H9 (cell line): ENCODE measurements around the gene MYO1D. TPM values are rescaled to one million over a fixed set of nuclear protein-coding genes. Genes with fewer than 3 reads are reported as not detected.
A peak's percentile ranks its signal among the peaks of the same experiment; 100 is the strongest.

Source experiments
- DNase-seq: peaks from one replicate; pipeline ENCODE4 v3.0.0-alpha.2; 2017
- H2AFZ ChIP-seq: one replicate; pipeline ENCODE4 v1.6.1; 2013; ENCODE audit warnings: mild to moderate bottlenecking, low read length, control low read depth, moderate library complexity
- H2AK5ac ChIP-seq: 2 replicates; pipeline ENCODE4 v1.6.1; 2013; ENCODE audit warnings: low read length, control low read depth, mixed read lengths; ENCODE audit not compliant: insufficient read length
- H2BK120ac ChIP-seq: one replicate; pipeline ENCODE4 v1.6.1; 2013; ENCODE audit warnings: low read depth, mild to moderate bottlenecking, low read length, control low read depth, inconsistent platforms; ENCODE audit not compliant: poor library complexity, severe bottlenecking
- H2BK12ac ChIP-seq: 2 replicates; pipeline ENCODE4 v1.6.1; 2013; ENCODE audit warnings: low read length, control low read depth, mixed read lengths, low read depth; ENCODE audit not compliant: insufficient read length
- H2BK15ac ChIP-seq: 2 replicates; pipeline ENCODE4 v1.6.1; 2013; ENCODE audit warnings: low read depth, low read length, control low read depth
- H2BK20ac ChIP-seq: one replicate; pipeline ENCODE4 v1.6.1; 2013; ENCODE audit warnings: low read depth, mild to moderate bottlenecking, low read length, control low read depth, inconsistent platforms; ENCODE audit not compliant: poor library complexity, severe bottlenecking
- H2BK5ac ChIP-seq: 2 replicates; pipeline ENCODE4 v1.6.1; 2013; ENCODE audit warnings: low read length, control low read depth, mixed read lengths; ENCODE audit not compliant: insufficient read length
- H3K14ac ChIP-seq: 2 replicates; pipeline ENCODE4 v1.6.1; 2013; ENCODE audit warnings: low read length, control low read depth; ENCODE audit not compliant: insufficient read depth
- H3K18ac ChIP-seq: 2 replicates; pipeline ENCODE4 v1.6.1; 2013; ENCODE audit warnings: low read depth, mild to moderate bottlenecking, mixed read lengths, low read length, control low read depth; ENCODE audit not compliant: insufficient read length
- H3K23ac ChIP-seq: 2 replicates; pipeline ENCODE4 v1.6.1; 2013; ENCODE audit warnings: low read length, control low read depth, mixed read lengths, low read depth; ENCODE audit not compliant: insufficient read length
- H3K23me2 ChIP-seq: 2 replicates; pipeline ENCODE4 v1.6.1; 2013; ENCODE audit warnings: low read depth, mild to moderate bottlenecking, mixed read lengths, low read length, control low read depth; ENCODE audit not compliant: insufficient read length, poor library complexity, severe bottlenecking
- H3K27ac ChIP-seq: 2 replicates; pipeline ENCODE4 v1.5.1; 2013; ENCODE audit warnings: low read length, control low read depth, mixed read lengths, low read depth; ENCODE audit not compliant: insufficient read length
- H3K27me3 ChIP-seq: 2 replicates; pipeline ENCODE4 v1.6.1; 2013; ENCODE audit warnings: low read length, control low read depth, inconsistent platforms; ENCODE audit not compliant: insufficient read depth
- H3K4ac ChIP-seq: 2 replicates; pipeline ENCODE4 v1.6.1; 2013; ENCODE audit warnings: low read depth, mild to moderate bottlenecking, control low read depth, inconsistent platforms, low read length, moderate library complexity
- H3K4me1 ChIP-seq: 2 replicates; pipeline ENCODE4 v1.6.1; 2013; ENCODE audit warnings: low read length, control low read depth, inconsistent platforms; ENCODE audit not compliant: insufficient read depth
- H3K4me2 ChIP-seq: 2 replicates; pipeline ENCODE4 v1.6.1; 2013; ENCODE audit warnings: low read length, control low read depth, mixed read lengths; ENCODE audit not compliant: insufficient read length, insufficient read depth
- H3K56ac ChIP-seq: 2 replicates; pipeline ENCODE4 v1.6.1; 2013; ENCODE audit warnings: low read depth, mild to moderate bottlenecking, mixed read lengths, low read length, control low read depth; ENCODE audit not compliant: insufficient read length
- H3K79me1 ChIP-seq: 2 replicates; pipeline ENCODE4 v1.6.1; 2013; ENCODE audit warnings: low read depth, mild to moderate bottlenecking, moderate library complexity, low read length, control low read depth, inconsistent platforms; ENCODE audit not compliant: insufficient read depth, poor library complexity, severe bottlenecking
- H3K79me2 ChIP-seq: 2 replicates; pipeline ENCODE4 v1.6.1; 2013; ENCODE audit warnings: low read length, control low read depth, inconsistent platforms; ENCODE audit not compliant: insufficient read depth
- H3K9ac ChIP-seq: 2 replicates; pipeline ENCODE4 v1.6.1; 2013; ENCODE audit warnings: low read length, control low read depth, mixed read lengths; ENCODE audit not compliant: insufficient read length; ENCODE audit errors: extremely low read depth
- H3K9me3 ChIP-seq: one replicate; pipeline ENCODE4 v1.6.1; 2013; ENCODE audit warnings: low read depth, low read length, inconsistent platforms; ENCODE audit not compliant: control insufficient read depth
- H3T11ph ChIP-seq: one replicate; pipeline ENCODE4 v1.6.1; 2013; ENCODE audit warnings: mild to moderate bottlenecking, low read length, control low read depth, inconsistent platforms
- H4K20me1 ChIP-seq: one replicate; pipeline ENCODE4 v1.6.1; 2013; ENCODE audit not compliant: control insufficient read depth, insufficient read length, insufficient read depth
- H4K5ac ChIP-seq: 2 replicates; pipeline ENCODE4 v1.6.1; 2013; ENCODE audit warnings: low read depth, mild to moderate bottlenecking, mixed read lengths, low read length, control low read depth; ENCODE audit not compliant: insufficient read length
- H4K8ac ChIP-seq: replicated peaks from 2 replicates; pipeline ENCODE4 v1.6.1; 2013; ENCODE audit warnings: low read length, control low read depth, mixed read lengths, low read depth; ENCODE audit not compliant: insufficient read length
- H4K91ac ChIP-seq: 2 replicates; pipeline ENCODE4 v1.6.1; 2013; ENCODE audit warnings: low read depth, mild to moderate bottlenecking, moderate library complexity, mixed read lengths, low read length, control low read depth; ENCODE audit not compliant: insufficient read length
- H3K27ac Mint-ChIP-seq, 3 experiments: 2 replicates in 2 of 3; 3 replicates in 1 of 3; pipeline ENCODE4 v1.8.0; 2020 to 2021; ENCODE audit warnings: mixed read lengths in 3 of 3, mild to moderate bottlenecking in 1 of 3, moderate library complexity in 1 of 3
- H3K27me3 Mint-ChIP-seq: 2 replicates; pipeline ENCODE4 v1.8.0; 2021; ENCODE audit warnings: low read depth, mild to moderate bottlenecking, moderate library complexity, mixed read lengths
- H3K36me3 Mint-ChIP-seq, 3 experiments: 2 replicates in 2 of 3; 3 replicates in 1 of 3; pipeline ENCODE4 v1.8.0; 2020 to 2021; ENCODE audit warnings: low read depth in 3 of 3, mixed read lengths in 3 of 3; ENCODE audit not compliant: insufficient read depth in 1 of 3
- H3K4me1 Mint-ChIP-seq, 2 experiments: 2 replicates each; pipeline ENCODE4 v1.8.0; 2020; ENCODE audit warnings: mixed read lengths in 2 of 2
- H3K4me3 Mint-ChIP-seq, 2 experiments: 2 replicates in 1 of 2; 3 replicates in 1 of 2; pipeline ENCODE4 v1.8.0; 2020 to 2021; ENCODE audit warnings: mild to moderate bottlenecking in 2 of 2, mixed read lengths in 2 of 2, moderate library complexity in 1 of 2
- H3K9me3 Mint-ChIP-seq, 2 experiments: 2 replicates in 1 of 2; 3 replicates in 1 of 2; pipeline ENCODE4 v1.8.0; 2020; ENCODE audit warnings: mild to moderate bottlenecking in 2 of 2, mixed read lengths in 2 of 2, moderate library complexity in 1 of 2
- CTCF ChIP-seq: fragments of 200-600 bp; sonication (generic); conservative IDR thresholded peaks from 3 replicates; pipeline ENCODE4 v1.8.0; 2021; ENCODE audit warnings: antibody characterized with exemption, mild to moderate bottlenecking
- WGBS: extraction: QIAGEN DNeasy Blood & Tissue Kit; methylation state at CpG from one replicate; pipeline ENCODE4 v1.1.7; 2013; ENCODE audit warnings: missing lambda C conversion rate, low lambda C conversion rate, mixed read lengths; ENCODE audit not compliant: insufficient read length; ENCODE audit errors: extremely low coverage; 5-methylcytosine and 5-hydroxymethylcytosine counted together
- total RNA-seq: library from RNA; stranded (reverse); gene quantifications from 2 replicates; pipeline ENCODE4 v1.2.1, GENCODE V29; 2021

MYO1D gene
- total RNA-seq, 1 experiment from 2014 or later = 19.0 TPM

- H3K27ac ChIP-seq = no peak overlapping the region
- H3K9ac ChIP-seq = no peak overlapping the region
- H3K4me2 ChIP-seq = no peak overlapping the region
- Mint-ChIP-seq H3K27me3 (no peaks in the 10 kb centered on the region), H3K27ac (peak overlapping the region in 2 of 3 experiments; percentile 3 to 13; a peak in 3 of 7 replicates), H3K9me3 (no peaks in the 10 kb centered on the region), H3K4me3 (no peak overlapping the region), H3K4me1 (peaks cover 14% of the 10 kb centered on the region in 2 experiments), H3K36me3 (peaks cover 4 to 6% (median 4%) of the 10 kb centered on the region in 3 experiments; a peak in 4 of 7 replicates)
- H3K4me1 ChIP-seq = peaks cover 2% of the 10 kb centered on the region; the same call in 1 of the 2 replicates
- H2AK5ac ChIP-seq = no peak overlapping the region
- no peaks in the 10 kb centered on the region for H3K23me2 ChIP-seq
- H3K27me3 ChIP-seq = no peaks in the 10 kb centered on the region
- H2AFZ ChIP-seq = no peak overlapping the region
- no peak overlapping the region for H4K91ac ChIP-seq
- no peak overlapping the region for H3K18ac ChIP-seq
- no peak for DNase-seq
- H4K20me1 ChIP-seq = no peaks in the 10 kb centered on the region
- no peak overlapping the region for H3K14ac ChIP-seq
- no peak overlapping the region for H4K5ac ChIP-seq
- H3T11ph ChIP-seq = no peak overlapping the region
- no peak overlapping the region for H2BK5ac ChIP-seq
- no peak overlapping the region for H2BK15ac ChIP-seq
- TF ChIP-seq CTCF = no peak
- no peak overlapping the region for H4K8ac ChIP-seq
- H2BK20ac ChIP-seq = no peak overlapping the region
- H3K4ac ChIP-seq = no peak overlapping the region
- H3K79me1 ChIP-seq = no peaks in the 10 kb centered on the region
- H3K9me3 ChIP-seq = no peaks in the 10 kb centered on the region
- no peak overlapping the region for H2BK12ac ChIP-seq
- H2BK120ac ChIP-seq = no peak overlapping the region
- no peaks in the 10 kb centered on the region for H3K79me2 ChIP-seq
- no peak overlapping the region for H3K56ac ChIP-seq
- WGBS = no CpG with 5 or more reads among the region's 9 CpGs
- H3K23ac ChIP-seq = no peak overlapping the region
These were observed 104.4 kb downstream of the MYO1D start for GRCh38 chr17:32772453-32773025.
